GM18858 (cell line): ENCODE measurements around the gene ACIN1.
A peak's percentile ranks its signal among the peaks of the same experiment; 100 is the strongest.

Experiments used
- ATAC-seq: cut with Tn5 transposase; IDR thresholded peaks from one replicate; pipeline ENCODE4 v1.9.1; 2021; ENCODE audit not compliant: unreplicated experiment

ACIN1 gene

DNA sequence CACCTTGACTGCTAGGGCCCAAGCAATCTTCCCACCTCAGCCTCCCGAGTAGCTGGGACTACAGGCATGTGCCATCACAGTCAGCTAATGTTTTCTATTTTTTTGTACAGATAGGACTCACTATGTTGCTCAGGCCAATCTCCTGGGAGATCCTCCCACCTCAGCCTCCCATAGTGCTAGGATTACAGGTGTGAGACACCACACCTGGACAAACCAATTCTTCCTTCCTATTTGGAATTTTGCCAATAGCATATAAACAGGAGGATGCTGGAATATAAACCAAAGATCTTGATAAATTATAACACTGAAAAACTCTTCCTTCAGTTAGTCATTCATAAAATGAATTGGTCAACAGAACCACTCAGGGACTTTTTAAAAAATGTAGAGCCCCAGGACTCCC lies 8.4 kb downstream of the ACIN1 start:
- no peak for ATAC-seq

DNA sequence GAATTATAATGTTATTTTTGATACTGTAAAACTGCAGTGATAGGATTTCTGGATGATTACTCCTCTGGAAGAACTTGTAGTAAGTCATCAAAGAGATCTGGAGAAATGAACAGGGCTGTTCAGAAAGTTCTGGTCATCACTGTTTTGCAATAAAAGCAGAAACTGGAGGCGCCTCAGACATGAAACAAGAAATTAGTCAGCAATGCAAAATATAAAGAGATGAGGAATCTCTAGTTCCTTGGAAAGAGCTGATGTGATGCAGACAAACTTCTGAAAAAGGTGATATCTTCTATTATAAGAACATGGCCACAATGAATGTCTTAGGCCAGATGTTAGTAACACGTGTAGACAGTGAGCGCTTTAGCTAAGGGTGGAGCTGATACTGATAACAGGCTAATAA lies 9.5 kb downstream of the ACIN1 start:
- ATAC-seq, result no peak

DNA sequence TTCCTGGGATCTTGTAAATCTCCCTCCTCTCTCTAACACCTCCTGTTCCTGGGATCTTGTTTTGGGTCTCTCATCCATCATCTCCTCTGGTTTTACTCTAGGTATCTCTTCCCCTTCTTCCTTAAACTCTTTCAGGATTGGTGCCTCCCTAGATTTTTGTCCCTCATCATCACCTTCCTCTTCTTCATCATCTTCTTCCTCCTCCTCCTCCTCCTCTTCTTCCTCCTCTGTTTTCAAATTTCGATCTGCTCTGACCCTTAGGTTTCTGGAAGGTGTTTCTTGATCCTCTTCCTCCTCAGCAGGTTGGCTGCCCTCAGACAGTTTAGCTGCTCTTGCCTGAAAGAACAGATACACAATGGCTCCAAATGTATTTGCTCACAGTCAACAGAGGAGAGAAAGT lies 14.5 kb downstream of the ACIN1 start:
- ATAC-seq, result no peak

DNA sequence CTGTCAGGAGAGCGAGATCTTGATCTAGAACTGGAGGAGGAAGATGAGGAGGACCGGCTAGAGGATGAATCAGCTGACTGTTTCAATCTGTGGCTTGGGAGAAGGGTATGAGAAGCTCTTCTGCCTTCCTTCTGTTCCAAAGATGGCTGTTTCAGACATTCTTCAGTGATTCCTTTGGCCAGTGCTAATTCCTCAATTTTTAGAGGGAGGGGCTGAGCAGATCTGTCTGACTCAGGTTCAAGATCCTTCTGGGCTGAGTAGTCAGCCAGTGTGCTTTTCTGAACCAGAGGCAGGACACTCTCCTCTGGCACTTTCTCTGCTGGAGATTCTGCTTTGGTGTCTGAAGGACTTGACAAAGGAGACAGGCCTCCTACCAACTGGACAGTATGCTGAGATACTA lies 15.2 kb downstream of the ACIN1 start:
- ATAC-seq, result no peak

DNA sequence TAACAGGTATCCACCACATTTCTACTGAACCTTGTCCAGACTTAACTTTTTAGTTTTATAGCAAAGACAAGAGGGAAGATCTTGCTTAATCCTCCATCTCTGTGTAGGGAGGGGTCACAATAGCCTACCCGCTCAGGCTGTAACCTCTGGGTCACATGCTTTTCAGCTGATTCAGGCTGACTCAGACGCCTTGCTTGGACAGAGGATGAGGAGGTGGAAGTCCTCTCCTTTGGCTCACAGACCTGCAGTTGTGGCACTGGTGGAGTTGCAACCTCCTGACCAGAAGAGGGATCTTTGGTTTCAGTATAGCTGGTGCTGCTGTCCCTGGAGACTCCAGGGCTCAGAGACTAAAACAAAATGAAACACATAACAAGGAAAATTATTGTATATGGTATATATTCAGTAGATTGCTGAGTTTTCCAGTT lies 16.2 kb downstream of the ACIN1 start:
- ATAC-seq, result no peak

DNA sequence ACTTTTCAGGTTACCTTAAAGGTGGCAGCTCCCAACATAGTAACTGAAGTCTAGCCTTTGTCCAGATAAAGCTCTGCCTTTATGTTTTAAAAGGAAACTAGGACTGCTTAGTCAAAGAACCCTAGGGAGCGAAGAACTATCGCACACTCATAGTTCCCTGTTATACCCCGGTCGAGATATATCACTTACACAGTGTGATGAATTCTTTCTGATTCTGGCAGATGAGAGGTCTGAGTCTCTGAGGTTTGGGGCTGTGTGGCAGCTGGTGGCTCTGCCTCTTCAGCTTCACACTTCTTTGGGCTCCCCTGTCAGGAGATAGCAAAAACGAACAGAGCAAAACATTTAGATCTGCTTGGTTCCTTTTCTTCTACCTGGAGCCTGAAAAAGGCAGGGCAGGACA lies 17.0 kb downstream of the ACIN1 start:
- ATAC-seq, result no peak

DNA sequence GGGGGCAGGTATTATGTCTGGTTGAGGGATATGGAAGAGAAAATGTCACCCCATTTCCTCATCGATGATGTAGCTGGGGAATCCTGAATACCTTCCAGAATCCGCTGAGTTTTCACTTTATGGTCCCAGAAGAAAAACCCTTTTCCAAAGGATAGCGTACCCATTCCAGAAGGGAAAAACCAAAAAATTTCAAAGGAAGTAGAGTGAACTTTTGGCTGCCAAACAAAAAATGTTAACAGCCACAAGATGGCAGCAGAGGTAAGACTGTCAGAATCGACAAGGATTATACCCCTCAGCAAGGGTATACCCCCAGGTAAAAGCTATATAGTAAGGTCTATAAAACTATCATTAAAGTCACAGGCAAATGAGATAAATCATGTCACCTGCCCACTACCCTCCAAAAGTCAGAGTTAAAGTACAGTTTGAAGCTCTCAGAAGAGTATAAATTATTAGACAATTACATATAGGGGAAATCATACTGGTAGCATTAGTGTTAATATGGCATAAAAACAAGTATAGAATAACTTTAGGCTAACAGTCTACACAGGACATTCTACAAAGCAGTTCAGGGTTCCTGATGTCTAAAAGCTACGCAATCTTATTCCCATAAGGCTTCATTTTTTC lies 18.0 kb downstream of the ACIN1 start:
- ATAC-seq, result no peak

- ATAC-seq, result no peak
These were observed 20.0 kb downstream of the ACIN1 start for GRCh38 chr14:23074906-23075305.

GRCh38 chr14:23071921-23072539 lies 22.9 kb downstream of the ACIN1 start:
- ATAC-seq, result no peak

GRCh38 chr14:23071244-23071920 lies 23.6 kb downstream of the ACIN1 start:
- ATAC-seq, result peak; percentile 75

DNA sequence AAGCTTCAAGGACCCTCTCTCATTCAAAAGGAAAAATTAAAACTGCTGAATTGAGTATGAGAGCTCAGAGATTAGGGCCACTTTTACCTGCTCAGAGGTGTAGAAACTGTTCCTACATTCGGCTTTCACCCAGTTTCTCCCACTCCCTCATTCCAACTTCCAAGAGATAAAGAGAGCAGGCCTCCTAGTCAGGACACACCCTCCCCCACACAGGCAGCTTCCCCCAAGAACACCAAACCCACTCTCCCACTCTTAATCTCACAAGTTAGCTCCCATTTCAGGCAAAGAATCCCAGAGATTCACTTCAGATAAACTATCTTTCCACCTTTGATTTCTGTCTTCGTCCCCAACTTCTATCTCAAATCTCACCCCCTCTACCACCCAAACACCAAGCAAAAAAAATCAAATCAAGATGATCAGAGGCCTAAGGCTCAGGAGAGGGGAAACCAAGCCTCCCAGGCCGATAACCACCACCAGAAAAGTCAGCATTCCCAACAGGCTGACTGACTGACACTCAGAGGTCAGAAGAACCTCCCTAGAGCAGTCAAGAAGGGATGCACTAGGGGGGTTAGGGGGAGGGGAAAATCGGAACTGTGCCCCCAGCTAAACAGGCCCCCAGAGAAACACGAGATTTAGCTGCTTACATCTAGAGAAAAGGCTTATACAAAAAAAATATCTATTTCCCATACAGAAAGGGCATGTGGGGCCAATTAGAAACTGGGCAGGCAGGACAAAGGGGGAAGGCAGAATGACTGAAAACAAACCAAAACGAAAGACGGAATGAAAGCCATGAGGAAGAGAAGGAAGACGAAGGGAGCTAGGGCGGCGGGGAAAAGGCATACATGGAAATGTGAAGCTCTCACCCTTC lies 24.4 kb downstream of the ACIN1 start:
- no peak for ATAC-seq

DNA sequence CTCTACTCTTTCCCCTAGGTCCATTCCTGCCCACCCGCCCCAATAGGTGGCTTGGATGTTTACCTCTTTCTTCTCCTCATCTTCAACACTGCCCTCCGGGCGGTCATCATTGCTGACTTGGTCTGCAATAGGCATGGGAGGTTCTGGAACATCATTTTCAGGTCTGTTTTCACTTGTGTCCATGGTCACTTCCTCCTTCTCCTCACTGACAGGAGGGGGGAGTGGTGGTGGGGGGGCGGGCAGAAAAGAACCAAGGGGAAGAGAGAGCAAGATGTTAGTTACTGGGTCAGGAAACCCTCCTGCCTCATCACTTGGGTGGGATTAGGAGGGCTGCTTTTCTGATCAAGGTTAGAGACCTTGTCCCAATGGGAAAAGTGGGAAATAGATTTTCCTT lies 25.5 kb downstream of the ACIN1 start:
- ATAC-seq, result no peak

GRCh38 chr14:23068789-23069412 lies 26.0 kb downstream of the ACIN1 start:
- ATAC-seq, result peak; percentile 64

GRCh38 chr14:23067847-23068788 lies 26.8 kb downstream of the ACIN1 start:
- no peak for ATAC-seq

- ATAC-seq, result no peak
These were observed 27.8 kb downstream of the ACIN1 start for GRCh38 chr14:23066855-23067744.

- ATAC-seq, result no peak
These were observed 28.6 kb downstream of the ACIN1 start for GRCh38 chr14:23066368-23066767.

GRCh38 chr14:23063601-23064000 lies 31.3 kb downstream of the ACIN1 start:
- no peak for ATAC-seq

DNA sequence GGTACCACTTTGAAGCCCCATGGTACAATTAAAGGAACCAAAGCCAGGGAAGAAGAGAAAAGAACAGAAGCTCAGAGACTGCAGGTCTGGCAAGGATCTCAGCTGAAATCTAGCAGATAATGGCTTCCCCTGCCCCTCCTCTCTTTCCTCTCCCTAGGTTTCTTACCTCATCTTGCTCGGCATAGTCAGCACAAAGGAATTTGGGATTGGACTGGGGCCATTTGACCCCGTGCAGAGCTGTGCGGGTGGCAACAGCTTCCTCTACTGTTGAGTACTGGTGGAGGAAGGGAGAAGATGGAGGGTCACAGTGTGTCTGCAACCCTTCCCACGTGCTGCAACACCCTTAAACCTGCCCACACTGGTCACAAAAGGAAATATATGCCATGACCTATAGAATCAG lies 32.9 kb downstream of the ACIN1 start:
- ATAC-seq, result no peak
